ENCODE data around the gene FSCN2.
"Not testable (repeated sequence)": the region's sequence is repeated elsewhere in the genome, so short reads cannot be mapped to it uniquely, and the experiment has no call there.

Gene FSCN2

GRCh38 chr17:81580481-81580880 lies 52.3 kb downstream of the FSCN2 start:
- no peak for DNase-seq

GRCh38 chr17:81581758-81582157 lies 53.6 kb downstream of the FSCN2 start:
- DNase-seq: no peak

GRCh38 chr17:81582341-81582740 lies 54.2 kb downstream of the FSCN2 start:
- DNase-seq: no peak

GRCh38 chr17:81582749-81583148 lies 54.6 kb downstream of the FSCN2 start:
- DNase-seq: no peak

GRCh38 chr17:81583589-81584342 lies 55.6 kb downstream of the FSCN2 start:
- DNase-seq: no peak

GRCh38 chr17:81584771-81585170 lies 56.6 kb downstream of the FSCN2 start:
- DNase-seq: not testable (repeated sequence)

- DNase-seq: no peak
Measured at GRCh38 chr17:81586096-81586495, 57.9 kb downstream of the FSCN2 start.

Data from NCI-H82 (cell line).